Neuronal stem cell (in vitro differentiated cells): Measurements from ENCODE around the gene PDE11A.

Experiments
- DNase-seq: peaks from one replicate; pipeline ENCODE4 v3.0.0-alpha.2; 2013; ENCODE audit warnings: low spot score
- H2AFZ ChIP-seq: one replicate; pipeline ENCODE4 v1.6.1; 2013; ENCODE audit warnings: mild to moderate bottlenecking, low read length, inconsistent platforms
- H2AK5ac ChIP-seq: 2 replicates; pipeline ENCODE4 v1.6.1; 2013; ENCODE audit warnings: low read depth, mild to moderate bottlenecking, inconsistent platforms, low read length, moderate library complexity, mixed read lengths
- H2BK120ac ChIP-seq: 2 replicates; pipeline ENCODE4 v1.6.1; 2013; ENCODE audit warnings: low read depth, mild to moderate bottlenecking, inconsistent platforms, low read length, moderate library complexity, mixed read lengths
- H2BK12ac ChIP-seq: one replicate; pipeline ENCODE4 v1.6.1; 2013; ENCODE audit warnings: low read length, inconsistent platforms
- H2BK15ac ChIP-seq: 2 replicates; pipeline ENCODE4 v1.6.1; 2013; ENCODE audit warnings: mild to moderate bottlenecking, low read length, inconsistent platforms, mixed read lengths
- H2BK5ac ChIP-seq: one replicate; pipeline ENCODE4 v1.6.1; 2013; ENCODE audit warnings: inconsistent platforms, mild to moderate bottlenecking, low read length, moderate library complexity
- H3K14ac ChIP-seq: one replicate; pipeline ENCODE4 v1.6.1; 2013; ENCODE audit warnings: low read length, inconsistent platforms
- H3K18ac ChIP-seq: 2 replicates; pipeline ENCODE4 v1.6.1; 2013; ENCODE audit warnings: low read length, inconsistent platforms
- H3K23ac ChIP-seq: 2 replicates; pipeline ENCODE4 v1.6.1; 2013; ENCODE audit warnings: low read depth, mild to moderate bottlenecking, mixed read lengths, low read length, inconsistent platforms; ENCODE audit not compliant: poor library complexity
- H3K27ac ChIP-seq: replicated peaks from 3 replicates; pipeline ENCODE4 v1.5.1; 2013; ENCODE audit warnings: low read length, inconsistent platforms
- H3K27me3 ChIP-seq, 3 experiments: 2 replicates each; pipeline ENCODE4 v1.6.1; 2013; ENCODE audit warnings: low read length in 3 of 3, mild to moderate bottlenecking in 2 of 3, inconsistent platforms in 1 of 3, low read depth in 1 of 3, mixed read lengths in 1 of 3, moderate library complexity in 1 of 3; ENCODE audit not compliant: control insufficient read depth in 3 of 3, insufficient read depth in 3 of 3
- H3K36me3 ChIP-seq, 2 donors: replicated peaks in 1 of 2; 2 replicates each; pipeline ENCODE4 v1.6.1; 2013; ENCODE audit warnings: low read length in 2 of 2; ENCODE audit not compliant: control insufficient read depth in 2 of 2, insufficient read depth in 2 of 2
- H3K4ac ChIP-seq: 2 replicates; pipeline ENCODE4 v1.6.1; 2013; ENCODE audit warnings: inconsistent platforms, mild to moderate bottlenecking, low read length, moderate library complexity
- H3K4me1 ChIP-seq, 2 donors: 1 replicate in 1 of 2; 2 replicates in 1 of 2; pipeline ENCODE4 v1.6.1; 2013; ENCODE audit warnings: low read length in 2 of 2, low read depth in 1 of 2; ENCODE audit not compliant: control insufficient read depth in 2 of 2, insufficient read depth in 1 of 2
- H3K4me2 ChIP-seq: one replicate; pipeline ENCODE4 v1.6.1; 2013; ENCODE audit warnings: mild to moderate bottlenecking, low read length, inconsistent platforms; ENCODE audit not compliant: insufficient read depth, poor library complexity, severe bottlenecking
- H3K4me3 ChIP-seq, 2 donors: 2 replicates each; pipeline ENCODE4 v1.5.1; 2013; ENCODE audit warnings: low read length in 2 of 2, mild to moderate bottlenecking in 2 of 2, inconsistent platforms in 1 of 2, moderate library complexity in 1 of 2
- H3K79me1 ChIP-seq: one replicate; pipeline ENCODE4 v1.6.1; 2013; ENCODE audit warnings: low read depth, mild to moderate bottlenecking, inconsistent platforms, low read length, moderate library complexity
- H3K9ac ChIP-seq: one replicate; pipeline ENCODE4 v1.6.1; 2013; ENCODE audit warnings: mild to moderate bottlenecking, low read depth, low read length, inconsistent platforms; ENCODE audit not compliant: poor library complexity
- H3K9me3 ChIP-seq, 2 donors: replicated peaks in 1 of 2; 2 replicates each; pipeline versions ENCODE3 to v1.6.1; 2013; ENCODE audit warnings: low read length in 2 of 2, mild to moderate bottlenecking in 2 of 2, inconsistent platforms in 1 of 2, low read depth in 1 of 2, mixed read lengths in 1 of 2, moderate library complexity in 1 of 2; ENCODE audit not compliant: control insufficient read depth in 2 of 2, insufficient read depth in 1 of 2
- H4K8ac ChIP-seq: one replicate; pipeline ENCODE4 v1.6.1; 2013; ENCODE audit warnings: low read depth, mild to moderate bottlenecking, inconsistent platforms, low read length, moderate library complexity
- H4K91ac ChIP-seq: one replicate; pipeline ENCODE4 v1.6.1; 2013; ENCODE audit warnings: low read length, low read depth, mild to moderate bottlenecking, inconsistent platforms; ENCODE audit not compliant: poor library complexity
- WGBS, 2 donors: extraction: QIAGEN DNeasy Blood & Tissue Kit; methylation state at CpG; one replicate each; pipeline ENCODE4 v1.1.7; 2013; ENCODE audit warnings: missing lambda C conversion rate in 2 of 2, mixed read lengths in 1 of 2; ENCODE audit not compliant: insufficient read length in 2 of 2, insufficient replicate concordance in 1 of 2; ENCODE audit errors: extremely low coverage in 2 of 2; 5-methylcytosine and 5-hydroxymethylcytosine counted together

PDE11A gene

DNA sequence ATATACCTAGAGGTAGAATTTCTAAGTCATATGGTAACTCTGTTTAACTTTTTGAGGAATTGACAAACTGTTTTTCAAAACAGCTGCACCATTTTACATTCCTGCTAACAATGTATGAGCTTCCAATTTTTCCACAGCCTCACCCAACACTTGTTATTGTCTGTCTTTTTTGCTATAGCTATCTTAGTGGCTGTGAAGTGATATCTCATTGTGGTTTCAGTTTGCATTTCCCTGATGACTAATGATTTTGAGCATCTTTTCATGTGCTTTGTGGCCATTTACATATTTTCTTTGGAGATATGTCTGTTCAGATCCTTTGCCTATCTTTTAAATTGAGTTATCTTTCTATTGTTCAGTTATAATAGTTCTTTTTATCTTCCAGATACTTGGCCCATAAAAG is 406.2 kb downstream of the PDE11A start:
- Histone ChIP-seq H3K4me1 (peaks cover 2 to 27% of the 10 kb centered on the region in 2 donors), H3K4ac (no peak overlapping the region), H4K8ac (no peak overlapping the region), H3K4me3 (no peak overlapping the region), H2BK5ac (no peak overlapping the region), H3K9ac (no peak overlapping the region), H2BK15ac (no peak overlapping the region), H3K27ac (no peak overlapping the region), H2BK12ac (no peak overlapping the region), H3K36me3 (no peaks in the 10 kb centered on the region), H3K27me3 (no peaks in the 10 kb centered on the region), H2AFZ (no peak overlapping the region), H3K23ac (no peak overlapping the region), H3K79me1 (no peaks in the 10 kb centered on the region), H2AK5ac (no peak overlapping the region), H3K14ac (no peak overlapping the region), H3K4me2 (no peak overlapping the region), H3K18ac (no peak overlapping the region), H4K91ac (no peak overlapping the region), H2BK120ac (no peak overlapping the region), H3K9me3 (no peaks in the 10 kb centered on the region)
- DNase-seq, result no peak

GRCh38 chr2:177665948-177666347 is 406.6 kb downstream of the PDE11A start:
- Histone ChIP-seq H3K9ac (no peak overlapping the region), H3K4ac (no peak overlapping the region), H3K4me1 (peaks cover 1 to 23% of the 10 kb centered on the region in 2 donors), H2BK120ac (no peak overlapping the region), H3K23ac (no peak overlapping the region), H4K91ac (no peak overlapping the region), H2AFZ (no peak overlapping the region), H3K14ac (no peak overlapping the region), H3K4me2 (no peak overlapping the region), H3K79me1 (no peaks in the 10 kb centered on the region), H3K18ac (no peak overlapping the region), H3K4me3 (no peak overlapping the region), H2BK5ac (no peak overlapping the region), H2AK5ac (no peak overlapping the region), H4K8ac (no peak overlapping the region), H2BK12ac (no peak overlapping the region), H3K36me3 (no peaks in the 10 kb centered on the region), H2BK15ac (no peak overlapping the region), H3K9me3 (no peaks in the 10 kb centered on the region), H3K27me3 (no peaks in the 10 kb centered on the region), H3K27ac (no peak overlapping the region)
- no CpG with 5 or more reads among the region's 2 CpGs for WGBS, 2 donors
- DNase-seq, result no peak

DNA sequence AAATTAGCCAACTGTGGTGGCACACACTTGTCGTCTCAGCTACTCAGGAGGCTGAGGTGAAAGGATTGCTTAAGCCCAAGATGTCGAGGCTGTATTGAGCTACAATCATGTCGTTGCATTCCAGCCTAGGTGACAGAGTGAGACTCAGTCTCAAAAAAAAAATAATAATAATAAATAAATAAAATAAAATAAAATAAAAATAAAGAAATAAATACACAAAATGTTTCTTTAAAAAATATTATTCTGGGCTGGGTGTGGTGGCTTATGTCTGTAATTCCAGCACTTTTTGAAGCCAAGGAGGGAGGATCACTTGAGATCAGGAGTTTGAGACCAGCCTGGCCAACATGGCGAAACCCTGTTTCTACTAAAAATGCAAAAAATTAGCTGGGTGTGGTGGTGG is 407.2 kb downstream of the PDE11A start:
- H3K4ac ChIP-seq, result no peak overlapping the region
- H3K18ac ChIP-seq, result no peak overlapping the region
- whole genome bisulfite sequencing, 2 donors, result no CpG with 5 or more reads among the region's 4 CpGs
- H2BK5ac ChIP-seq, result no peak overlapping the region
- no peak overlapping the region for H4K8ac ChIP-seq
- no peak overlapping the region for H2BK120ac ChIP-seq
- H3K27ac ChIP-seq, result no peak overlapping the region
- no peak overlapping the region for H3K23ac ChIP-seq
- H3K4me2 ChIP-seq, result no peak overlapping the region
- no peak for DNase-seq
- H3K36me3 ChIP-seq, result no peaks in the 10 kb centered on the region
- H3K4me1 ChIP-seq, result peaks cover 0 to 17% of the 10 kb centered on the region in 2 donors
- H3K9me3 ChIP-seq, result no peaks in the 10 kb centered on the region
- H2BK15ac ChIP-seq, result no peak overlapping the region
- no peak overlapping the region for H3K9ac ChIP-seq
- no peak overlapping the region for H2AFZ ChIP-seq
- no peaks in the 10 kb centered on the region for H3K27me3 ChIP-seq
- no peak overlapping the region for H2BK12ac ChIP-seq
- H4K91ac ChIP-seq, result no peak overlapping the region
- H3K14ac ChIP-seq, result no peak overlapping the region
- no peak overlapping the region for H2AK5ac ChIP-seq
- no peak overlapping the region for H3K4me3 ChIP-seq
- no peaks in the 10 kb centered on the region for H3K79me1 ChIP-seq

GRCh38 chr2:177662895-177663294 is 409.7 kb downstream of the PDE11A start:
- Histone ChIP-seq H3K27ac (no peak overlapping the region), H3K9me3 (no peaks in the 10 kb centered on the region), H2BK5ac (no peak overlapping the region), H3K4ac (no peak overlapping the region), H3K4me1 (peaks cover 3 to 12% of the 10 kb centered on the region in 2 donors), H4K91ac (no peak overlapping the region), H2BK12ac (no peak overlapping the region), H3K18ac (no peak overlapping the region), H2AK5ac (no peak overlapping the region), H3K36me3 (no peaks in the 10 kb centered on the region), H2BK15ac (no peak overlapping the region), H2AFZ (peak overlapping the region; percentile 43), H3K9ac (no peak overlapping the region), H3K23ac (no peak overlapping the region), H3K79me1 (no peaks in the 10 kb centered on the region), H3K4me2 (no peak overlapping the region), H2BK120ac (no peak overlapping the region), H3K27me3 (no peaks in the 10 kb centered on the region), H3K4me3 (no peak overlapping the region), H3K14ac (no peak overlapping the region), H4K8ac (no peak overlapping the region)
- no CpG with 5 or more reads among the region's 4 CpGs for WGBS, 2 donors
- no peak for DNase-seq
